K562 (cell line): ENCODE data around the gene KCNK4. TPM values are rescaled to one million over a fixed set of nuclear protein-coding genes. Genes with fewer than 3 reads are reported as not detected.
A peak's percentile ranks its signal among the peaks of the same experiment; 100 is the strongest.

ENCODE experiments used
- CXXC5 ChIP-seq: fragments of 250-450 bp; sonication (Bioruptor Pico); IDR thresholded peaks from 2 replicates; pipeline ENCODE4 v1.8.0; 2022; ENCODE audit warnings: inconsistent platforms, mild to moderate bottlenecking, moderate library complexity
- FOXM1 ChIP-seq, 2 experiments: fragments of 450-650 bp in 1 of 2; sonication (generic) in 1 of 2; formaldehyde crosslinking in 1 of 2; IDR thresholded peaks; 2 replicates each; pipeline versions ENCODE4 v1.6.1 to v1.9.0; 2017 to 2022; ENCODE audit warnings: low read depth in 2 of 2, mild to moderate bottlenecking in 2 of 2, missing genetic modification reagents in 1 of 2, moderate library complexity in 1 of 2
- HNRNPLL ChIP-seq: fragments of 200-400 bp; formaldehyde crosslinking; IDR thresholded peaks from 2 replicates; pipeline ENCODE4 v1.6.1; 2017; ENCODE audit warnings: low read length, low read depth, mild to moderate bottlenecking; ENCODE audit not compliant: poor library complexity, severe bottlenecking
- LARP7 ChIP-seq: fragments of 450-650 bp; IDR thresholded peaks from 2 replicates; pipeline ENCODE4 v1.6.1; 2016
- NFRKB ChIP-seq: fragments of 450-650 bp; IDR thresholded peaks from 2 replicates; pipeline ENCODE4 v1.6.1; 2016; ENCODE audit warnings: low read depth
- PCBP1 ChIP-seq: fragments of 200-400 bp; formaldehyde crosslinking; IDR thresholded peaks from 2 replicates; pipeline ENCODE4 v1.6.1; 2018; ENCODE audit warnings: mild to moderate bottlenecking, low read depth, low read length; ENCODE audit not compliant: poor library complexity, severe bottlenecking
- POLR3G ChIP-seq: IDR thresholded peaks from 2 replicates; pipeline ENCODE4 v1.6.1; 2011; ENCODE audit not compliant: insufficient read length, insufficient replicate concordance; ENCODE audit errors: extremely low read depth
- RAD21 ChIP-seq, 2 experiments: fragments of 250-450 bp in 1 of 2; fragments of 450-650 bp in 1 of 2; sonication (Bioruptor Pico) in 1 of 2; formaldehyde crosslinking in 1 of 2; IDR thresholded peaks in 1 of 2; conservative IDR thresholded peaks in 1 of 2; 2 replicates each; pipeline versions ENCODE4 v1.4.0 to v1.8.0; 2020 to 2022; ENCODE audit warnings: mild to moderate bottlenecking in 2 of 2, moderate library complexity in 1 of 2
- RFX7 ChIP-seq: fragments of 250-450 bp; sonication (Bioruptor Pico); IDR thresholded peaks from 2 replicates; pipeline ENCODE4 v1.5.1; 2021; ENCODE audit warnings: mild to moderate bottlenecking
- SIRT6 ChIP-seq: IDR thresholded peaks from one replicate; pipeline ENCODE4 v1.6.1; 2012; ENCODE audit warnings: low read depth, mild to moderate bottlenecking, control low read depth, inconsistent platforms, low read length, moderate library complexity
- SREBF1 ChIP-seq: fragments of 150-350 bp; IDR thresholded peaks from 2 replicates; pipeline ENCODE4 v1.6.1; 2014; ENCODE audit warnings: antibody characterized with exemption, low read depth, low read length, borderline replicate concordance
- STAG1 ChIP-seq: sonication (generic); formaldehyde crosslinking; IDR thresholded peaks from 2 replicates; pipeline ENCODE4 v1.5.0; 2020; ENCODE audit warnings: missing genetic modification reagents, borderline replicate concordance
- TRIM24 ChIP-seq, 2 experiments: fragments of 450-650 bp; IDR thresholded peaks; 2 replicates each; pipeline ENCODE4 v1.6.1; 2016
- ZC3H8 ChIP-seq: fragments of 450-650 bp; IDR thresholded peaks from 2 replicates; pipeline ENCODE4 v1.6.1; 2017
- ZNF384 ChIP-seq: IDR thresholded peaks from 2 replicates; pipeline ENCODE4 v1.6.1; 2012; ENCODE audit warnings: low read depth, low read length, improper control_type of control experiment
- ZNF551 ChIP-seq: fragments of 250-450 bp; sonication (Bioruptor Pico); IDR thresholded peaks from 2 replicates; pipeline ENCODE4 v1.5.0; 2021; ENCODE audit warnings: mild to moderate bottlenecking, moderate library complexity
- polyA plus RNA-seq, 8 experiments: library from polyadenylated mRNA; depleted of rRNA in 4 of 8; stranded (reverse) in 5 of 8; unstranded in 3 of 8; fragments of >200 nt; fragmentation: Nextera tagmentation in 2 of 8; fragmentation: Illumina TruSeq in 1 of 8; extraction: Ambion mirVana in 2 of 8; extraction: Trizol in 1 of 8; gene quantifications; 2 replicates each; pipeline versions ENCODE4 v1.2.1 to v1.2.3, GENCODE V29; 2011 to 2014; ENCODE audit warnings: inconsistent platforms in 1 of 8, missing spikeins in 1 of 8
- total RNA-seq, 7 experiments: library from RNA; depleted of rRNA in 6 of 7; stranded (reverse); fragments of >200 nt in 6 of 7; fragmentation: Illumina TruSeq in 2 of 7; extraction: Trizol in 2 of 7; gene quantifications; 2 replicates each; pipeline versions ENCODE4 v1.2.1 to v1.2.3, GENCODE V29; 2011 to 2021; ENCODE audit warnings: low replicate concordance in 1 of 7
- TF ChIP-seq, protein P1 (sequence below): fragments of 250-450 bp; sonication (Bioruptor Pico); IDR thresholded peaks from 2 replicates; pipeline ENCODE4 v1.5.0; 2020; ENCODE audit warnings: mild to moderate bottlenecking
- TF ChIP-seq, protein P2 (sequence below), 3 experiments: IDR thresholded peaks in 2 of 3; conservative IDR thresholded peaks in 1 of 3; 2 replicates each; pipeline ENCODE4 v1.5.1; 2011 to 2012; ENCODE audit warnings: low read length in 3 of 3, mild to moderate bottlenecking in 3 of 3, control low read depth in 2 of 3, improper control_type of control experiment in 1 of 3, inconsistent platforms in 1 of 3, low read depth in 1 of 3, mixed read lengths in 1 of 3, moderate library complexity in 1 of 3; ENCODE audit not compliant: insufficient read depth in 2 of 3
- TF ChIP-seq, protein P3 (sequence below): fragments of 250-450 bp; sonication (Bioruptor Pico); IDR thresholded peaks from 2 replicates; pipeline ENCODE4 v1.5.0; 2022; ENCODE audit warnings: mild to moderate bottlenecking
- TF ChIP-seq, protein P4 (sequence below), 2 experiments: fragments of 450-650 bp in 1 of 2; sonication (generic) in 1 of 2; formaldehyde crosslinking; conservative IDR thresholded peaks; 2 replicates each; pipeline versions ENCODE4 v1.4.0 to v1.8.1; 2020 to 2022; ENCODE audit warnings: mild to moderate bottlenecking in 1 of 2, missing genetic modification reagents in 1 of 2

KCNK4 gene
- total and polyA plus RNA-seq, 9 of the 15 experiments (the other 6 are each of a cell fraction or from before 2014, with no cell fraction given) = not detected

DNA sequence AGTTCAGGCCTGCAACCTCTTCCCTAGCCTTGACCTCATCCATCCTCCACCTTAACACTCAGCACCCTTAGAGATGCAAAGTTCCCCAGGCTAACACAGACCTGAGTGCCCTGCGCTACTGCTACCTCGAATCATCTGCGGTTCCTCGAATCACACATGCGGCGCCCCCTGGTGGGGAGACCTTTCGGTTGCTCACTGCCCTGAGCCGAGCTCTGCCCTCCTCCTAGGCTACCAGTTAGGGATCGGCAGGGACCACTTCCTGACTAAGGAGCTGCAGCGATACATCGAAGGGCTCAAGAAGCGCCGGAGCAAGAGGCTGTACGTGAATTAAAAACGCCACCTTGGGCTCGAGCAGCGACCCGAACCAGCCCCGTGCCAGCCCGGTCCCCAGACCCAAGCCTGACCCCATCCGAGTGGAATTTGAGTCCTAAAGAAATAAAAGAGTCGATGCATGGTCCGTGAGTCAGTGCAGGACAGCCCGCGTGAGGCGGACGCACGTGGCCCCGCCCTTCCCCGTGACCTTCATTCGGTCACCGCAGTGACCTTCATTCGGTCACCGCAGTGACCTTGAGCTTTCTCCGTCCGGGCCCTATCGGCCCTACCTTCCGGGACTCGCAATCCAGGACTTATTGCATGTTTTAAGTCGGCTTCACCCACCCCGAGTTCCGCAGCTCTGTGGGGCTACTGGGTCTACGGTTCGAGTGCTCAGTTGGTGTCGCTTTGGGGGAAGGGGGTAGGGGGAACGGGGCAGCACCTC lies 13.4 kb downstream of the KCNK4 start (continued):
- TF ChIP-seq, protein P1, sequence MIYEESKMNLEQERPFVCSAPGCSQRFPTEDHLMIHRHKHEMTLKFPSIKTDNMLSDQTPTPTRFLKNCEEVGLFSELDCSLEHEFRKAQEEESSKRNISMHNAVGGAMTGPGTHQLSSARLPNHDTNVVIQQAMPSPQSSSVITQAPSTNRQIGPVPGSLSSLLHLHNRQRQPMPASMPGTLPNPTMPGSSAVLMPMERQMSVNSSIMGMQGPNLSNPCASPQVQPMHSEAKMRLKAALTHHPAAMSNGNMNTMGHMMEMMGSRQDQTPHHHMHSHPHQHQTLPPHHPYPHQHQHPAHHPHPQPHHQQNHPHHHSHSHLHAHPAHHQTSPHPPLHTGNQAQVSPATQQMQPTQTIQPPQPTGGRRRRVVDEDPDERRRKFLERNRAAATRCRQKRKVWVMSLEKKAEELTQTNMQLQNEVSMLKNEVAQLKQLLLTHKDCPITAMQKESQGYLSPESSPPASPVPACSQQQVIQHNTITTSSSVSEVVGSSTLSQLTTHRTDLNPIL = no peak
- TF ChIP-seq TRIM24 (IDR thresholded peaks at IDR 0.05) = 0 out of 4 replicates have a peak, but pooled peaks of 1 of the 2 experiments have one; percentile 9
- TF ChIP-seq, protein P2, sequence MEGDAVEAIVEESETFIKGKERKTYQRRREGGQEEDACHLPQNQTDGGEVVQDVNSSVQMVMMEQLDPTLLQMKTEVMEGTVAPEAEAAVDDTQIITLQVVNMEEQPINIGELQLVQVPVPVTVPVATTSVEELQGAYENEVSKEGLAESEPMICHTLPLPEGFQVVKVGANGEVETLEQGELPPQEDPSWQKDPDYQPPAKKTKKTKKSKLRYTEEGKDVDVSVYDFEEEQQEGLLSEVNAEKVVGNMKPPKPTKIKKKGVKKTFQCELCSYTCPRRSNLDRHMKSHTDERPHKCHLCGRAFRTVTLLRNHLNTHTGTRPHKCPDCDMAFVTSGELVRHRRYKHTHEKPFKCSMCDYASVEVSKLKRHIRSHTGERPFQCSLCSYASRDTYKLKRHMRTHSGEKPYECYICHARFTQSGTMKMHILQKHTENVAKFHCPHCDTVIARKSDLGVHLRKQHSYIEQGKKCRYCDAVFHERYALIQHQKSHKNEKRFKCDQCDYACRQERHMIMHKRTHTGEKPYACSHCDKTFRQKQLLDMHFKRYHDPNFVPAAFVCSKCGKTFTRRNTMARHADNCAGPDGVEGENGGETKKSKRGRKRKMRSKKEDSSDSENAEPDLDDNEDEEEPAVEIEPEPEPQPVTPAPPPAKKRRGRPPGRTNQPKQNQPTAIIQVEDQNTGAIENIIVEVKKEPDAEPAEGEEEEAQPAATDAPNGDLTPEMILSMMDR (IDR thresholded peaks at IDR 0.05 in 2 of 3, conservative IDR thresholded peaks at IDR 0.05 in 1 of 3; ENCODE audit: insufficient read depth in 2 of 3, low read depth in 1 of 3, low read length in 3 of 3) = peak; percentile 84 to 94 (median 87)
- TF ChIP-seq ZNF551 (CRISPR knock-in tag) = no peak
- no peak for TF ChIP-seq ZC3H8
- TF ChIP-seq SREBF1 = no peak
- peak; percentile 88 for TF ChIP-seq NFRKB
- TF ChIP-seq SIRT6 = no peak
- TF ChIP-seq, protein P3, sequence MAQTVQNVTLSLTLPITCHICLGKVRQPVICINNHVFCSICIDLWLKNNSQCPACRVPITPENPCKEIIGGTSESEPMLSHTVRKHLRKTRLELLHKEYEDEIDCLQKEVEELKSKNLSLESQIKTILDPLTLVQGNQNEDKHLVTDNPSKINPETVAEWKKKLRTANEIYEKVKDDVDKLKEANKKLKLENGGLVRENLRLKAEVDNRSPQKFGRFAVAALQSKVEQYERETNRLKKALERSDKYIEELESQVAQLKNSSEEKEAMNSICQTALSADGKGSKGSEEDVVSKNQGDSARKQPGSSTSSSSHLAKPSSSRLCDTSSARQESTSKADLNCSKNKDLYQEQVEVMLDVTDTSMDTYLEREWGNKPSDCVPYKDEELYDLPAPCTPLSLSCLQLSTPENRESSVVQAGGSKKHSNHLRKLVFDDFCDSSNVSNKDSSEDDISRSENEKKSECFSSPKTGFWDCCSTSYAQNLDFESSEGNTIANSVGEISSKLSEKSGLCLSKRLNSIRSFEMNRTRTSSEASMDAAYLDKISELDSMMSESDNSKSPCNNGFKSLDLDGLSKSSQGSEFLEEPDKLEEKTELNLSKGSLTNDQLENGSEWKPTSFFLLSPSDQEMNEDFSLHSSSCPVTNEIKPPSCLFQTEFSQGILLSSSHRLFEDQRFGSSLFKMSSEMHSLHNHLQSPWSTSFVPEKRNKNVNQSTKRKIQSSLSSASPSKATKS = no peak
- TF ChIP-seq, protein P4, sequence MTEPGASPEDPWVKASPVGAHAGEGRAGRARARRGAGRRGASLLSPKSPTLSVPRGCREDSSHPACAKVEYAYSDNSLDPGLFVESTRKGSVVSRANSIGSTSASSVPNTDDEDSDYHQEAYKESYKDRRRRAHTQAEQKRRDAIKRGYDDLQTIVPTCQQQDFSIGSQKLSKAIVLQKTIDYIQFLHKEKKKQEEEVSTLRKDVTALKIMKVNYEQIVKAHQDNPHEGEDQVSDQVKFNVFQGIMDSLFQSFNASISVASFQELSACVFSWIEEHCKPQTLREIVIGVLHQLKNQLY (CRISPR knock-in tag; conservative IDR thresholded peaks at IDR 0.05) = no peak
- no peak for TF ChIP-seq FOXM1 (IDR thresholded peaks at IDR 0.05; ENCODE audit: low read depth)
- no peak for TF ChIP-seq FOXM1 (CRISPR knock-in tag; IDR thresholded peaks at IDR 0.05; ENCODE audit: low read depth)
- TF ChIP-seq RFX7 (CRISPR knock-in tag) = peak; percentile 56; the same call in 1 of the 2 replicates
- 0 out of 2 replicates have a peak, but pooled peaks have one; percentile 8 for TF ChIP-seq ZNF384
- peak; percentile 60 to 65 for TF ChIP-seq RAD21 (CRISPR knock-in tag; conservative IDR thresholded peaks at IDR 0.05 in 1 of 2, IDR thresholded peaks at IDR 0.05 in 1 of 2)
- TF ChIP-seq HNRNPLL = peak; percentile 50
- TF ChIP-seq CXXC5 = no peak; the same call in 1 of the 2 replicates
- TF ChIP-seq LARP7 = no peak
- TF ChIP-seq POLR3G = no peak
- TF ChIP-seq PCBP1 = no peak
- TF ChIP-seq STAG1 (CRISPR knock-in tag) = no peak
